Measurements from ENCODE around the gene FBXL14.

DNA sequence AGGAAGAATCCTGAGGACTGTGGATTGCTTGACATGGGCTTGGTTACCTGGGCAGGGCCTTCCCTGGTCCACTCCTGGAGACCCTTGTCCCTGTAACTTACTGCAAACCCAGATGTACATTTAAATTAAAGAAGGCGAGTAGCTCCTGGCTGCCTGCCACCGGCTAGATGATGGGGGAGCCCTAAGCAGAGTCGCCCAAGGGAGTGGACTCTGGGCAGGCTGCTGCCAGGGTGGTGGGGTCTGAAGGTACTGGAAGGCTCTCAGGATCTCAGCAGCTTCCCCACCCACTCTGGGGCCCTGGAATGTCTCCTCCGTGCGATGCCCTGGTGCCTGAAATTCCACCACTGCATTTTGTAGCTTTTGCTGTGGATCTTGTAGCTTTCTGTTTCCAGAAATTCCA, 74.7 kb downstream of the FBXL14 start:
- TF ChIP-seq POLR2AphosphoS5 (IDR thresholded peaks at IDR 0.05) (no peak), EP300 (IDR thresholded peaks at IDR 0.05) (no peak)
- TF ChIP-seq, protein P1, sequence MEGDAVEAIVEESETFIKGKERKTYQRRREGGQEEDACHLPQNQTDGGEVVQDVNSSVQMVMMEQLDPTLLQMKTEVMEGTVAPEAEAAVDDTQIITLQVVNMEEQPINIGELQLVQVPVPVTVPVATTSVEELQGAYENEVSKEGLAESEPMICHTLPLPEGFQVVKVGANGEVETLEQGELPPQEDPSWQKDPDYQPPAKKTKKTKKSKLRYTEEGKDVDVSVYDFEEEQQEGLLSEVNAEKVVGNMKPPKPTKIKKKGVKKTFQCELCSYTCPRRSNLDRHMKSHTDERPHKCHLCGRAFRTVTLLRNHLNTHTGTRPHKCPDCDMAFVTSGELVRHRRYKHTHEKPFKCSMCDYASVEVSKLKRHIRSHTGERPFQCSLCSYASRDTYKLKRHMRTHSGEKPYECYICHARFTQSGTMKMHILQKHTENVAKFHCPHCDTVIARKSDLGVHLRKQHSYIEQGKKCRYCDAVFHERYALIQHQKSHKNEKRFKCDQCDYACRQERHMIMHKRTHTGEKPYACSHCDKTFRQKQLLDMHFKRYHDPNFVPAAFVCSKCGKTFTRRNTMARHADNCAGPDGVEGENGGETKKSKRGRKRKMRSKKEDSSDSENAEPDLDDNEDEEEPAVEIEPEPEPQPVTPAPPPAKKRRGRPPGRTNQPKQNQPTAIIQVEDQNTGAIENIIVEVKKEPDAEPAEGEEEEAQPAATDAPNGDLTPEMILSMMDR (IDR thresholded peaks at IDR 0.05) = no peak

All from gastroesophageal sphincter (tissue), 3 donors.